HepG2 (cell line): Measurements from ENCODE around the gene ISG20L2. TPM values are rescaled to one million over a fixed set of nuclear protein-coding genes. Genes with fewer than 3 reads are reported as not detected.

Source experiments
- ASH2L ChIP-seq: fragments of 300-600, 200-600 bp; sonication (generic); IDR thresholded peaks from 2 replicates; pipeline ENCODE4 v1.7.0; 2017; ENCODE audit warnings: low read depth, mild to moderate bottlenecking, moderate library complexity, mixed read lengths, low read length; ENCODE audit not compliant: insufficient read length
- EZH2 ChIP-seq: conservative IDR thresholded peaks from 2 replicates; pipeline ENCODE4 v1.6.1; 2012; ENCODE audit warnings: mild to moderate bottlenecking, low read depth, low read length, moderate library complexity
- KDM2A ChIP-seq: sonication (generic); formaldehyde crosslinking; IDR thresholded peaks from 2 replicates; pipeline ENCODE4 v1.4.0; 2020; ENCODE audit warnings: low read depth, missing genetic modification reagents, borderline replicate concordance
- MAX ChIP-seq: IDR thresholded peaks from 2 replicates; pipeline ENCODE4 v1.6.1; 2012; ENCODE audit warnings: inconsistent platforms
- MEF2D ChIP-seq: sonication (generic); formaldehyde crosslinking; IDR thresholded peaks from 2 replicates; pipeline ENCODE4 v1.5.1; 2020; ENCODE audit warnings: mild to moderate bottlenecking, missing genetic modification reagents
- NAIF1 ChIP-seq: sonication (generic); formaldehyde crosslinking; IDR thresholded peaks from 2 replicates; pipeline ENCODE4 v1.5.0; 2020; ENCODE audit warnings: mild to moderate bottlenecking, missing genetic modification reagents, borderline replicate concordance
- NR1H2 ChIP-seq: sonication (generic); formaldehyde crosslinking; IDR thresholded peaks from 2 replicates; pipeline ENCODE4 v1.8.1; 2022; ENCODE audit warnings: low read depth, missing genetic modification reagents, borderline replicate concordance
- PHF20 ChIP-seq: sonication (generic); formaldehyde crosslinking; IDR thresholded peaks from 2 replicates; pipeline ENCODE4 v1.5.0; 2020; ENCODE audit warnings: mild to moderate bottlenecking, missing genetic modification reagents
- PHF8 ChIP-seq: sonication (generic); formaldehyde crosslinking; IDR thresholded peaks from 2 replicates; pipeline ENCODE4 v1.5.0; 2020; ENCODE audit warnings: missing genetic modification reagents
- PPARG ChIP-seq: conservative IDR thresholded peaks from 2 replicates; pipeline ENCODE4 v1.6.1; 2016; ENCODE audit warnings: missing biosample characterization, missing genetic modification reagents
- RARG ChIP-seq: sonication (generic); formaldehyde crosslinking; IDR thresholded peaks from 2 replicates; pipeline ENCODE4 v1.4.0; 2020; ENCODE audit warnings: low read depth, mild to moderate bottlenecking, missing genetic modification reagents
- REPIN1 ChIP-seq: sonication (generic); formaldehyde crosslinking; IDR thresholded peaks from 2 replicates; pipeline ENCODE4 v1.8.0; 2022; ENCODE audit warnings: missing genetic modification reagents, low read depth, mild to moderate bottlenecking, borderline replicate concordance
- SNAPC2 ChIP-seq: sonication (generic); formaldehyde crosslinking; IDR thresholded peaks from 2 replicates; pipeline ENCODE4 v1.8.1; 2022; ENCODE audit warnings: mild to moderate bottlenecking, missing genetic modification reagents
- ZNF224 ChIP-seq: sonication (generic); formaldehyde crosslinking; IDR thresholded peaks from 2 replicates; pipeline ENCODE4 v1.5.0; 2020; ENCODE audit warnings: mild to moderate bottlenecking, missing genetic modification reagents
- ZNF362 ChIP-seq: sonication (generic); formaldehyde crosslinking; IDR thresholded peaks from 2 replicates; pipeline ENCODE4 v1.4.0; 2020; ENCODE audit warnings: missing genetic modification reagents, mild to moderate bottlenecking, borderline replicate concordance
- ZNF460 ChIP-seq: sonication (generic); formaldehyde crosslinking; IDR thresholded peaks from 2 replicates; pipeline ENCODE4 v1.5.1; 2020; ENCODE audit warnings: missing genetic modification reagents, mild to moderate bottlenecking, borderline replicate concordance
- ZNF569 ChIP-seq: sonication (generic); formaldehyde crosslinking; IDR thresholded peaks from 2 replicates; pipeline ENCODE4 v1.5.0; 2020; ENCODE audit warnings: mild to moderate bottlenecking, missing genetic modification reagents, moderate library complexity, borderline replicate concordance
- ZNF674 ChIP-seq: sonication (generic); formaldehyde crosslinking; IDR thresholded peaks from 2 replicates; pipeline ENCODE4 v1.5.0; 2020; ENCODE audit warnings: low read depth, mild to moderate bottlenecking, missing genetic modification reagents
- ZNF850 ChIP-seq: sonication (generic); formaldehyde crosslinking; conservative IDR thresholded peaks from 2 replicates; pipeline ENCODE4 v1.9.0; 2021; ENCODE audit warnings: mild to moderate bottlenecking, missing genetic modification reagents
- ZSCAN20 ChIP-seq: sonication (generic); formaldehyde crosslinking; IDR thresholded peaks from 2 replicates; pipeline ENCODE4 v1.4.0; 2020; ENCODE audit warnings: missing genetic modification reagents, mild to moderate bottlenecking, borderline replicate concordance
- ZSCAN30 ChIP-seq: sonication (generic); formaldehyde crosslinking; IDR thresholded peaks from 2 replicates; pipeline ENCODE4 v1.5.0; 2020; ENCODE audit warnings: mild to moderate bottlenecking, missing genetic modification reagents
- polyA plus RNA-seq, 8 experiments: library from polyadenylated mRNA; depleted of rRNA in 3 of 8; stranded (reverse) in 7 of 8; unstranded in 1 of 8; fragments of >200 nt; fragmentation: Illumina TruSeq in 4 of 8; extraction: Trizol in 4 of 8; gene quantifications; 2 replicates each; pipeline versions ENCODE4 v1.2.1 to v1.2.3, GENCODE V29; 2011 to 2016; ENCODE audit warnings: low read depth in 4 of 8, missing spikeins in 1 of 8, mixed read lengths in 1 of 8; ENCODE audit not compliant: insufficient read depth in 1 of 8
- total RNA-seq, 5 experiments: library from RNA; depleted of rRNA; stranded (reverse); fragments of >200 nt; fragmentation: Illumina TruSeq; extraction: Trizol; gene quantifications; 2 replicates each; pipeline ENCODE4 v1.2.3, GENCODE V29; 2016; ENCODE audit warnings: low read depth in 1 of 5
- TF ChIP-seq, protein P1 (sequence below): sonication (generic); formaldehyde crosslinking; conservative IDR thresholded peaks from 2 replicates; pipeline ENCODE4 v1.4.0; 2020; ENCODE audit warnings: missing genetic modification reagents

The ISG20L2 gene
- total and polyA plus RNA-seq, 2 of the 13 experiments (the other 11 are each of a cell fraction or from before 2014, with no cell fraction given) = 19.8 to 21.3 TPM

DNA sequence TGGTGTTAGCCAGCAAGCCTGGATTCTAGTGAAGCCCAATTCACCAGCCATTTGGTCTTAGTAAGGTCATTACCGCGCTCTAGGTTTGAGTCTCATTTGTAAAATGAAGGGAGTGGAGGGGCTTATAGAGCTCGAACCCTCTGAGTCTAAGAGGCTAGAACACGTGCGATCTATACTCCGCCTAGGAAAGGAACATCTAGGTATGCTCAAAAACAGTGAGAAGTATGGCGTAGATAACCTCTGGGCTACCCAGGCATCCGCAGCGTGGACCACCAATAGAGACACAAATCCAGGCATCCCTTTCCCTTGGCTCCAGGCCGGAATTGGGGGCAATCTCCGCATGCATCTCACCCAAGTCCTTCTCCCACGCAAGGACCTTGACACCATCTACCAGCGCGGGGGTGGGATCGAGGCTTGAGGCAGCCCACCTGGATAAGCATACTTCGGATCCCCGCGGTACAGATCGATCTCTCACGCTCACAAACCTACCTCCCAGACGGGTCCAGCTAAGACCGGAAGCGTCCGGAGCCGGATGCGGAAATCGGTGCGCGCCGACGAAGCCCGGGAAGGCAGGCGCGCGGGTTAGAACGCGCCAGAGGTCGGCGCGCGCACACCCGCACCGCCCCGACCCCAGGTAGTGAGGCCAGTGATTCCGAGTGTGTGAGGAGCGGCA lies 504 bp downstream of the ISG20L2 start, which contains the start of gene METTL25B (continued):
- TF ChIP-seq ASH2L (peak; percentile 58), EZH2 (no peak), MEF2D (CRISPR knock-in tag) (0 out of 2 replicates have a peak, but pooled peaks have one; percentile 9), MAX (peak; percentile 41; the same call in 1 of the 2 replicates), ZNF224 (CRISPR knock-in tag) (peak; percentile 23; the same call in 1 of the 2 replicates), ZSCAN30 (0 out of 2 replicates have a peak, but pooled peaks have one; percentile 18), ZNF460 (no peak), PPARG (CRISPR knock-in tag) (no peak), PHF8 (CRISPR knock-in tag) (peak; percentile 89), ZNF362 (CRISPR knock-in tag) (no peak), NAIF1 (CRISPR knock-in tag) (0 out of 2 replicates have a peak, but pooled peaks have one; percentile 26), SNAPC2 (CRISPR knock-in tag) (no peak), ZNF674 (no peak), RARG (no peak), REPIN1 (peak; percentile 44; the same call in 1 of the 2 replicates), NR1H2 (CRISPR knock-in tag) (no peak), ZNF850 (CRISPR knock-in tag) (no peak), PHF20 (peak; percentile 83), ZNF569 (CRISPR knock-in tag) (no peak), KDM2A (CRISPR knock-in tag) (peak; percentile 57), ZSCAN20 (CRISPR knock-in tag) (no peak)
- TF ChIP-seq, protein P1, sequence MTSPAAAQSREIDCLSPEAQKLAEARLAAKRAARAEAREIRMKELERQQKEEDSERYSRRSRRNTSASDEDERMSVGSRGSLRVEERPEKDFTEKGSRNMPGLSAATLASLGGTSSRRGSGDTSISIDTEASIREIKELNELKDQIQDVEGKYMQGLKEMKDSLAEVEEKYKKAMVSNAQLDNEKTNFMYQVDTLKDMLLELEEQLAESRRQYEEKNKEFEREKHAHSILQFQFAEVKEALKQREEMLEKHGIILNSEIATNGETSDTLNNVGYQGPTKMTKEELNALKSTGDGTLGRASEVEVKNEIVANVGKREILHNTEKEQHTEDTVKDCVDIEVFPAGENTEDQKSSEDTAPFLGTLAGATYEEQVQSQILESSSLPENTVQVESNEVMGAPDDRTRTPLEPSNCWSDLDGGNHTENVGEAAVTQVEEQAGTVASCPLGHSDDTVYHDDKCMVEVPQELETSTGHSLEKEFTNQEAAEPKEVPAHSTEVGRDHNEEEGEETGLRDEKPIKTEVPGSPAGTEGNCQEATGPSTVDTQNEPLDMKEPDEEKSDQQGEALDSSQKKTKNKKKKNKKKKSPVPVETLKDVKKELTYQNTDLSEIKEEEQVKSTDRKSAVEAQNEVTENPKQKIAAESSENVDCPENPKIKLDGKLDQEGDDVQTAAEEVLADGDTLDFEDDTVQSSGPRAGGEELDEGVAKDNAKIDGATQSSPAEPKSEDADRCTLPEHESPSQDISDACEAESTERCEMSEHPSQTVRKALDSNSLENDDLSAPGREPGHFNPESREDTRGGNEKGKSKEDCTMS (CRISPR knock-in tag) = no peak
